D721Med (cell line): ENCODE data around the gene USP33.
A peak's percentile ranks its signal among the peaks of the same experiment; 100 is the strongest.

Experiments
- DNase-seq: peaks from one replicate; pipeline ENCODE4 v3.0.0; 2011; ENCODE audit warnings: low spot score; ENCODE audit not compliant: insufficient read length
- FAIRE-seq: peaks from 2 replicates; lab custom pipeline; 2011; peaks lifted over from hg19 to GRCh38; lab: Jason Lieb, UNC
- TF ChIP-seq, protein P1 (sequence below): IDR thresholded peaks from 2 replicates; pipeline ENCODE4 v1.5.1; 2012; ENCODE audit warnings: mild to moderate bottlenecking, control low read depth; ENCODE audit not compliant: insufficient read depth; ENCODE audit errors: missing control alignments

USP33 gene

DNA sequence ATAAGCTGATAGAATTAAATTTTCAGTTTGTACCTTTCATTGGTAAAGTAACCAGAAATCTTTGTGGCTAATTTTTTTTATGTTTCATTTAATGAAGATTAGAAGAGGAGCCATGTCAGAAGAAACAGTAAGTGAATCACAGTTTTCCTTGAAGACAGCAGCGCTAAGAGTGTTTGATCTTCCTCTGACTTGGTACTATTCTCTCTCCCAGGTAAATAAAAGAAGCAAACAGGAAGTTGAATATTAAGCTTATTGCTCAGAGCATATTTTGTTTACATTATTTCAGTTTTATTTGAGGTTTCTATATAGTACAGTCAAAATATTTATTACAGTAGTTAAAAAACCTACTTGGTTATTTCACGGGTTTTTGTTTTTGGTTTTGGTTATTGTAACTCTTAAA is 23.5 kb upstream of the USP33 start:
- FAIRE-seq (no peak), DNase-seq (no peak)
- TF ChIP-seq, protein P1, sequence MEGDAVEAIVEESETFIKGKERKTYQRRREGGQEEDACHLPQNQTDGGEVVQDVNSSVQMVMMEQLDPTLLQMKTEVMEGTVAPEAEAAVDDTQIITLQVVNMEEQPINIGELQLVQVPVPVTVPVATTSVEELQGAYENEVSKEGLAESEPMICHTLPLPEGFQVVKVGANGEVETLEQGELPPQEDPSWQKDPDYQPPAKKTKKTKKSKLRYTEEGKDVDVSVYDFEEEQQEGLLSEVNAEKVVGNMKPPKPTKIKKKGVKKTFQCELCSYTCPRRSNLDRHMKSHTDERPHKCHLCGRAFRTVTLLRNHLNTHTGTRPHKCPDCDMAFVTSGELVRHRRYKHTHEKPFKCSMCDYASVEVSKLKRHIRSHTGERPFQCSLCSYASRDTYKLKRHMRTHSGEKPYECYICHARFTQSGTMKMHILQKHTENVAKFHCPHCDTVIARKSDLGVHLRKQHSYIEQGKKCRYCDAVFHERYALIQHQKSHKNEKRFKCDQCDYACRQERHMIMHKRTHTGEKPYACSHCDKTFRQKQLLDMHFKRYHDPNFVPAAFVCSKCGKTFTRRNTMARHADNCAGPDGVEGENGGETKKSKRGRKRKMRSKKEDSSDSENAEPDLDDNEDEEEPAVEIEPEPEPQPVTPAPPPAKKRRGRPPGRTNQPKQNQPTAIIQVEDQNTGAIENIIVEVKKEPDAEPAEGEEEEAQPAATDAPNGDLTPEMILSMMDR, result no peak

DNA sequence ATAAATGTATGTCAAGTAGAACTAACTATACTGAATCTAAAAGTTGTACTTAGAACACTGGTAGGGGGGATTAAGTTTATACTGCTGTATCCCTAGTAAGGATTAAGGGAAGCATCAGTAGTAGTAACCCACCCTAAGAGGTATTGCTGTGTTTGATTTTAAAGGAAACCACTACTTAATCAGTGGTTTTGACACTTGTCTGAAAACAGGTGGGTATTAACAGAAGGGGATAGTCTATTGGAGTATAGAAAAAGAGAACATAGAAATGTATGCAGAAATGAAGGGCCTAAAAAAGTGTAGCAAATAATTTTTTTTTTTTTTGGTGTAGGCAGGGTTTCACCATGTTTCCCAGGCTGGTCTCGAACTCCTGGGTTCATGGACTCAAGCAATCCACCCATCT is 22.0 kb upstream of the USP33 start:
- FAIRE-seq (no peak), DNase-seq (no peak)
- TF ChIP-seq, protein P1, result no peak

DNA sequence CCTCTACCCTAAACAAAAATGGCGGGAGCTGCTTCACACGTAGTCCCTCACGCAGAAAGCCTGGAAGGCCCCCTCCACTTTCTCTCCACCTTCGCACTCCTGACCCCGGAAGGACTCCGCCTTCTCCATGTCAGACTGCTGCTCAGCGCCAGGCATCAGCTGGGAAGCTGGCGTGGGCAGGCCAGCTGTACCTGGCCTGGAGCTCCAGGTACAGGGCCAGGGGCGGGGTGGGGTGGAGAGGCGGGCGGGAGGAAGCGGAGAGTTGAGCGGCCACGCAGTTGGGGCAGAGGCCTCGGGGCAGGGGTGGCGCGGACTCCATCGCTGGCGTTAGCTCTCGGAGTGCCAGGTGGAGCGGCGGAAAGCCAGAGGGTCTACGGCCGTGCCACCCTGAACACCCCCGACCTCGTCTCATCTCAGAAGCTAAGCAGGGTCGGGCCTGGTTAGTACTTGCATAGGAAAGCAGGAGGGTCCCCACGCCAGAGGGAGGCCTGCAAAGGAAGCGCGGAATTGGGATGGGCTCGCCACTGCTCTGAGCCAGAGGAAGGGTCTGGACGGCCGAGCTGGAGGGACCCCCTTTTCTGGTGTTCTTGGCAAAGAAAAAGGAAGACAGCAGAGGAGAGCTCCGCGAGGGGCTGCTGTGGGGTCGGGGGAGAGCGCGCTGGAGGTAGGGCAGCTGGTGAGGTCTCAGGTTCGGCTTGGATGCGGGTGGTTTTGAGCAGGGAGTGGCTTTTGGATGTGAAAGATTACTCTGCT is 20.1 kb upstream of the USP33 start, which contains the start of gene MIGA1:
Gene MIGA1 (plus strand): TSS at position 121 of the 753 bp plus-strand sequence. CDS start 3,604 bp downstream, outside the sequence.
- DNase-seq (peak; percentile 60), FAIRE-seq (no peak)
- TF ChIP-seq, protein P1, result no peak

DNA sequence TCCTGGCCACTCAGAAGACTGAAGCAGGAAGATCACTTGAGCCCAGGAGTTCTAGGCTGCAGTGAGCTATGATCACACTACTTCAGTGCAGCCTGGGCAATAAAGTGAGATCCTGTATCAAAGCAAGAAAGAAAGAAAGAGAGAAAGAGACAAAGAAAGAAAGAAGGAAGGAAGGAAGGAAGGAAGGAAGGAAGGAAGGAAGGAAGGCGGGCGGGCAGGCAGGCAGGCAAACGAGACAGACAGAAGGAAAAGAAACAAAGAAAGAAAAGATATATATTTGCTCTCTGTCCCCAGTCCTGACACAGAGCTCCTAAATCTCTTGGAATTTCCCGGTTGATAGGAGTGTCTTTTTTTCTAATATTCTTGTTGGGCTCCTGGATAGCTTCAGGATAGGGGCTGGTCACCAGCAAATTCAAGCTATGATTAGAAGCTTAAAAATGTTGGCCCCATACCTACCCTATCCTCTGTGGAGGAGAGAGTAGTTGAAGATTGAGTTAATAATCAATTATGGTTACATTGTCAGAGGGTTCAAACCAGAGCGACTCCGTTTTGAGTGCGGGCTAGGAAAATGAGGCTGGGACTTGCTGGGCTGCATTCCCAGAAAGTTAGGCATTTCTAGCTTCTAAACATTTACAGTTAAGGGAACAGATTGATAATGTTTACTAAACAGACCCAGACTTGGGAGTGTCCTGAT is 16.5 kb upstream of the USP33 start:
- TF ChIP-seq, protein P1, result no peak
- FAIRE-seq (no peak), DNase-seq (no peak)

DNA sequence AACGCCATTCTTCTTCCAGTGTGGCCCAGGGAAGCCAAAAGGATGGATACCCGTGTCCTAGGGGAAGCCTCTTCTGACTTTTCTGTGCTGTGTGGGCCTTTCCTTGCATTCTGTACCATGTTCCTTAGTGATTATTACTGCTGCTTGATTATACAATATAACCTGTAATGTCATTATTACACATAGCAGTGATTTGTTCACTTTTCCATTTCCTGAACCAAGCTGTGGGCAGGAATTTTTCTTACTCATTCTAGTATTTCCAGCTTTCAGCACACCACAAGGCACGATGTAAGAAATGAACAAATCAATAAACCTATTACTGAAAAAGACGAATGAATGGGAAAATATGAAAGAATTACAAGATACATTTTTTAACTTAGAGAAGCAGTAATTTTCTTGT is 8.4 kb upstream of the USP33 start:
- FAIRE-seq (no peak), DNase-seq (no peak)
- TF ChIP-seq, protein P1, result no peak

DNA sequence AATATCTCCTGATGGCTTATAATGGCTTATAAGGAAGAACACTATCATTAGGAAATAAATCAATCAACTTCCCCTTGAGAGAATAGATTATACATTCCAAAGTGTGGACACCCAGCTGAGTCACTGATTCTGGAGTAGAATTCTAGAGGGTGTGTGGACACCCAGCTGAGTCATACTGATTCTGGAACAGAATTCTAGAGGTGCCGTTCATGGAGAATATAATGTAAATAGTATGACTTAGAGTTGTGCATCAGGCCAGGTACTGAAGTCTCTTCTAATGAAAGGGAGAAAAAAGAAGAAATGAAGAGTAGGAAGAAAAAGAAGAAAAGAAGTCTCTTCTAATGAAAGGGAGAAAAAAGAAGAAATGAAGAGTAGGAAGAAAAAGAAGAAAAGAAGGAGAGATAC is 2.4 kb upstream of the USP33 start:
- FAIRE-seq (no peak), DNase-seq (no peak)
- TF ChIP-seq, protein P1, result no peak

DNA sequence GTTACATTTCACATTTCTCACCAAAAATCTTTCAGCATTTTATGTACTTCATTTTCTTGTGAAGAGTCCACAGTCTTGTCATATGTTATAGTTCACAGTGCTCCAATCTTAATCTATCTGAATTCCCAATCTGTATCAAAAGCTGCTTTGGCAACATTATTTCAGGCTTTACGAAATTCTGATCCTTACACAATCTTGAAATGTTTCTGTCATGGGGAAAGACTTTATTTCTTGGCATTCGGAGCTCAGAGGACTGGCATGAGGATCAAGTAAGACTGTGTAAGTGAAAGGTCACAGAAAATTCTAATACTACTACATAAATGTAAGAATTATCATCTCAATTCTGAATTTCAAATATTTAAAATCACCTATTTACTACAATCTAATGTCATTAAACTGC is 2.0 kb downstream of the USP33 start:
- TF ChIP-seq, protein P1, result no peak
- DNase-seq (no peak), FAIRE-seq (no peak)
